OCI-M1 (cell line): ENCODE data around the gene NHEJ1.
A peak's percentile ranks its signal among the peaks of the same experiment; 100 is the strongest.

Experiments used
- DNase-seq: peaks from one replicate; lab custom pipeline; 2025; lab: John Stamatoyannopoulos, UW

NHEJ1 gene

DNA sequence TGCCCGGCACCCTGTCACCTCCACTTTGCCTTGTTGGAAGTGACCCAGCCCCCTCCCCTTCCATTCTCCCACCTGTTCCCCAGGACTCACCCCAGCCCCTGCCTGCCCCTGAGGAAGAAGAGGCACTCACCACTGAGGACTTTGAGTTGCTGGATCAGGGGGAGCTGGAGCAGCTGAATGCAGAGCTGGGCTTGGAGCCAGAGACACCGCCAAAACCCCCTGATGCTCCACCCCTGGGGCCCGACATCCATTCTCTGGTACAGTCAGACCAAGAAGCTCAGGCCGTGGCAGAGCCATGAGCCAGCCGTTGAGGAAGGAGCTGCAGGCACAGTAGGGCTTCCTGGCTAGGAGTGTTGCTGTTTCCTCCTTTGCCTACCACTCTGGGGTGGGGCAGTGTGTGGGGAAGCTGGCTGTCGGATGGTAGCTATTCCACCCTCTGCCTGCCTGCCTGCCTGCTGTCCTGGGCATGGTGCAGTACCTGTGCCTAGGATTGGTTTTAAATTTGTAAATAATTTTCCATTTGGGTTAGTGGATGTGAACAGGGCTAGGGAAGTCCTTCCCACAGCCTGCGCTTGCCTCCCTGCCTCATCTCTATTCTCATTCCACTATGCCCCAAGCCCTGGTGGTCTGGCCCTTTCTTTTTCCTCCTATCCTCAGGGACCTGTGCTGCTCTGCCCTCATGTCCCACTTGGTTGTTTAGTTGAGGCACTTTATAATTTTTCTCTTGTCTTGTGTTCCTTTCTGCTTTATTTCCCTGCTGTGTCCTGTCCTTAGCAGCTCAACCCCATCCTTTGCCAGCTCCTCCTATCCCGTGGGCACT is 21.9 kb upstream of the NHEJ1 start:
- DNase-seq: no peak

GRCh38 chr2:219181531-219181930 is 20.9 kb upstream of the NHEJ1 start:
- no peak for DNase-seq

DNA sequence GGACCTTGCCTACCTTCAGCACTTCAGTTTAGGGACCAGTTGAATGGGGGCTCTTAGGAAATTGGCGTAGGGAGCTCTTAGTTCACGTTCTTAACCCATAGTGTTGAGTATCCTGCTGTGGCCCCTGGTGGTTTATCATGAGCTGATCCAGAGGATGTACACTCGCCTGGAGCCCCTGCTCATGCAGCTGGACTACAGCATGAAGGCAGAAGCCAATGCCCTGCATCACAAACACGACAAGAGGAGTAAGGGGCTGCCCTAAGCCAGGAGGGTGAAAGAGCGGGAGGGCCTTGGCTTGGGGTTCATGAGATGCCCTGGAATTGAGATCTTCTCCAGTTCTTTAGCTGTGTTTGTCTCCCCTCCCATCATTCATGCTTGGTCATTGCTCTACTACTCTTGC is 20.3 kb upstream of the NHEJ1 start:
- DNase-seq: no peak

- DNase-seq: no peak
These were observed 19.2 kb upstream of the NHEJ1 start for GRCh38 chr2:219179601-219180465.

DNA sequence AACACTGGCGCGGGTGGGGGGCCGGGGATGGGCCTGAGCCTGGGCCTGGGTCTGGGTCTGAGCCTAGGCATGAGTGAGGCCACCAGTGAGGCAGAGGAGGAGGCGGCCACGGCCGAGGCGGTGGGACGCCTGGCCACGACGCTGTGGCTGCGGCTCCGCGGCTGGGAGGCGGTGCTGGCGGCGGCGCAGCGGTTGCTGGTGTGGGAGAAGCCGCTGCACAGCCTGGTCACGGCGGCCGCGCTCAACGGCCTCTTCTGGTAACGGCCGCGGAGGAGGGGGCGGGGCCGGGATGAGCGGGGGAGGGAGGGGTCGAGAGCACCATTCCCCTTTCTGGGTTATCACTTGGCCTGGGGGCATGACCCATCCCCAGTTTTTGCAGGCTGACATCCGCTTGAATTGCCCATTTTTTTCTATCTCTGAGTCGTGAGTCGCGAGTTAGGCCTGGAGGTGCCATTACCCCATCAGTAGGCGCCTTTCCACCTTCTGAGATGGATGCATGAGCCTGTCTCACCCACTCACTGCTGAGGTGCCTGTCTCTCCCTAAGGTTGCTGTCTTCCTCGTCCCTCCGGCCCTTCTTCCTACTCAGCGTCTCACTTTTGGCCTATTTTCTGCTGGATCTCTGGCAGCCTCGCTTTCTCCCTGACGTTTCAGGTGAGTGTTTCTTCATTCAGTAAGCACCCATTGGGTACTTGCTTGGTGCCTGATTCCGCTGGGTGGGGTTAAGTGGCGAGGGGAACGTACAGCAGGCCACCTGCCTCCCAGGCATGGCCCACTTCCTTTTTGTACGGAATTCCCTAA is 18.0 kb upstream of the NHEJ1 start:
- DNase-seq: peak; percentile 72

- DNase-seq: peak; percentile 94
These were observed 17.1 kb upstream of the NHEJ1 start, which contains the start of gene RETREG2 for GRCh38 chr2:219177552-219178376. Gene RETREG2 (plus strand): TSS chr2:219178275. CDS start chr2:219178353, 78 bp downstream.

DNA sequence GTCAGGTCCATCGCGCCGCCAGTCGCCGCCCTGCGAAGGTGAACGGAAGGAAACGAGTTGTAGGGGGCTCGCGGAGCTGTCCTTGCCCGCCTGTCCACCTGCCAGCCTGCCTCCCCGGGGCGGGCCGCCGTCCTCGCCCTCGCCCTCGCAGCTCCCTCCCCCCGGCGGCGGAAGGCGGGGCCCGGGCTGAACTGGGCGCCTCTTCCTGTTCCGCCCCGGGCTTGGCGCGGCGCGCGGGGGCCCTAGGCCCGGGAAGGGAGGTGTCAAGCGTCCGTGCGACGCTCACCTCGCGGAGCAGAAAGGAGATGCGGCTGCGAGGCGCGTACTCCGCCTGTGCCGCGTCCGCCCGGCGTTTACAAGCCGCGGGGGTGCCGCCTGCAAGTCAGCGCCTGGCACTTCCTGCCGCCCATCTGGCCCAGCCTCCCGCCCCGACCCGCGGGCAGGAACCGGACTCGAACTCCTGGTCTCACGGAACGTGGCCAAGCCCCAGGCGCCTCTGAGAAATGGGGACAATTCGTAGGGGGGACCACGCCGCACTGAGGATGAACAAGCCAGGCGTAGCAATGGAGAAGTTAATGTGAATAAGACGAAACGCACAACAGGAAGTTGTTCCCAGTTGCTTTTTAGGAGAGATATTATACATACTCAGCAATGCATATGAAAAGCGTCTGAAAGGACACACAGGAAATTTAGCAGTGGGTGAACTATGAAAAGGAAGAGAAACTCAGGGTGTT is 16.4 kb upstream of the NHEJ1 start, which contains the start of gene CNPPD1:
TSS of gene CNPPD1 (minus strand) at position 108 of the 734 bp plus-strand sequence. CDS start at position 11, 97 bp downstream.
- peak; percentile 92 for DNase-seq

DNA sequence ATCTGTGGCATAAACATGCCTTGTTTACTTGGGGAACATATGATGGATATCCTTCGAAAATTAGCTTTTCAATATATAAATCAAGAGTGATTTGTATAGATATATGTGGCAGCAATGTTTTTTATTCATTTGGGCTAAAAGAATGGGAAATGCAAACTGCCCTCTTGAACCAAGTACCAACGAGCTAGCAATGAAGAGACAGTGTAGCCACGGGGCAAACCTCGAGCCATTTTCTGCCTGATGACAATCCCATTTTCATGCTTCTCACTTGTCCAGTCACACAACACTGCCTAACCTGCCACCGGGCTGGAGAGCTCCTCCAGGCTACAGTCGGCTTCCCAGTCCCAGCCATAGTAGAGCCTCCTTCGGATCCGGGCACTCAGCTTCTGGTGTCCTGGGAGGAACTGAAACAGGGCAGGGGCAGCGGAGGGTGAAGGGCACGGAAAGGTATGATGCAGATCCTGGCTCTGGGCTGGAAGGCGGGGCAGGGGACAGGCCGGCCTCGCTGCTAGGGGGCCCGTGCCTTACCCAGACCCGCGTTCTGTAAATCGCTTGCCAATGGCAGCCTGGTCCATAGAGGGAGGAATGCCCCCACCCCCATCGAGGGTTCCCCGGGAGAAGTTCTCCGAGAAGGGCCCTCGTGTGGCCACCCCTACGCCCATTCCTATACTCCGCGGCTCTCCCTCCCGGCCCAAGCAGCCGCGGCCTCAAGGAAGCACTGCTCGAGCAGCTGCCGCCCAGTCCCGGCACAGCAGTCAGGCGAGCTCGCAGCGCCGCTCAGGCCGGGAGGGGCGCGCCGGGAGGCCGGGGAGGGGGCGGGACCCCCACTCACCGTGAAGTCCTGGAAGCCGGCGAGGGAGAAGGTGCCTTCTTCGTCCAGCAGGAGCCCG is 15.6 kb upstream of the NHEJ1 start:
- peak; percentile 72 for DNase-seq

DNA sequence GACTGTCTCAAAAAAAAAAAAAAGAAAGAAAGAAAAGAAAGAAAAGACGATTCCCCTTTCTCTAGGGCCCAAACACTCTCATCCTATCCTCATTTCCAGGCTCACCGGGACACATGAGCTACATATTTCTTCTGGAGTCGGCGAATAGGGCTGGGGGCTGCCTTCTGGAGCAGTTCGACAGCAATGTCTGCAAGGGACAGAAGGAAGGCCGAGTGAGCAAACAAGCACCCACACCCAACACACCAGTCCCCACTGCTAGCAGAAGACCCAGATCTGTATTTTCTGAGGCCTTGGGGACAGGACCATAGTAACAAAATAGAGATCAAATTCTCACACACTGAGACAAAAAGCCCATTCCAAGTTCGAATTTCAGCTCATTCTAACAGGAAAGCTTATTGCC is 14.9 kb upstream of the NHEJ1 start:
- DNase-seq: no peak

- no peak for DNase-seq
These were observed 14.2 kb upstream of the NHEJ1 start for GRCh38 chr2:219174801-219175200.

DNA sequence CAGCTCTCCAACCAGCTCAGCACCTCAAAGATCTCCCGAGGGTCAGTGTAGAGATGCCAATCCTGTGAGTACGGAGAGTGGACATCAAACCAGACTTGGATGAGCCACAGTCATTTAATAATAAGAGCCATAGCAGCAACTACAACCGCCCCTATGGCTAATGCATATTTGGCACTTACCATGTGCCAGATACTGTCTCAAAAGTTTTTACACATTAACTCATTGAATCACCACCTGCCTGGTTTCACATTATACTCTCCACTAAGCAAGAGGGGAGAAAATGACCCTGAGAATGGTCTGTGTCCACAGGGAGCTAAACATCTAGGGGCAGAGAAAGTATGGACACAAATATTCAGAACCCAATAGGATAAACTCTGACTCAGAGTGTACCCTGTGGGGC is 13.5 kb upstream of the NHEJ1 start:
- DNase-seq: no peak

DNA sequence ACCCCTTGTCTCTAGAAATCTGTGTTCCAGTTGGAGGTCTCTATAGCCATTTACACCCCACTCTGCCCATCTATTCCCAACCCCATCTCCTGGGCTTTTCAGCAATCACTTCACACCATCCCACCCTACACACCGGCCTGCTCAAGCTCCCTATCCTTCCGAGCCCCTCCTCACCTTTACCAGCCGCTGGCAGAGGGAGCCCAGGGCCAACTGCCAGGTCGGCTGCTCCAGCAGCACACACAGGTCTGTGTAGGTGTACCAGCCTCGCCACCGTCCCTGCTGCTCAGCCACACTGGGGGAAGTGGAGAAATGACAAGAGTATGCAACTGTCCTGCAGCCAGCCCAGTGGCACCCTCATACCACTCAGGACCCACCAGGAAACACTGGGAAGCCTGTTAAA is 12.6 kb upstream of the NHEJ1 start:
- no peak for DNase-seq

- no peak for DNase-seq
These were observed 11.9 kb upstream of the NHEJ1 start for GRCh38 chr2:219172231-219173154.

- DNase-seq: peak; percentile 75
These were observed 10.6 kb upstream of the NHEJ1 start for GRCh38 chr2:219171231-219171651.

DNA sequence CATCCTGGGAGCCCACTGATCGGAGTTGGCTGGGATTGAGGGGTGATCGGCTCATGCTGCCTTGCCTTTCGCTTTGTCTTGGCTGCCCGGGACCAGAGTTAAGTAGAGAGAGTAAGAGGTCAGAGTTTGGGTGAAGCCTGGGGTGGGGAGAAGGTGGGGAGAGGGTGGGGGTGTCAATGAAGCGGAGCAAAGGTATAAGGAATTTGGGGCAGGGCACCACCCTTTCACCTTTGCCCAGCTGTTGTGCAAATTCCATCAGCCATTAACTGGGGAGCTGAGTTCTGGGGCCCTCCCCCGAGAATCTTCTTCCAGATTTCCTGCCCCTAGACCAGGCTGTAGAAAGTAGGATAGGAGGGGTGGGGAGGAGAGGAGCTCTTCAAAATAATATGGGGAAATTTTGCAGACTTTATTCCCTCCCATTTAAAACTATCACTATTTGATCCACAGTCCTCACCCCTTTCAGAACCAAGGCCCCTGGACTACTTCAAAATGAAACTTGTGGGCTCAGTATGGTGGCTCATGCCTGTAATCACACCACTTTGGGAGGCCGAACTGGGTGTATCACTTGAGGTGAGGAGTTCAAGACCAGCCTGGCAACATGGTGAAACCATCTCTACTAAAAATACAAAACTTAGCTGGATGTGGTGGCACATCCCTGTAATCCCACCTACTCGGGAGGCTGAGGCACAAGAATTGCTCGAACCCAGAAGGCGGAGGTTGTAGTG is 9.5 kb upstream of the NHEJ1 start, which contains the start of gene SLC23A3:
TSS of gene SLC23A3 (minus strand) at position 100 of the 725 bp plus-strand sequence. CDS start at position 55, 45 bp downstream.
- DNase-seq: no peak

DNA sequence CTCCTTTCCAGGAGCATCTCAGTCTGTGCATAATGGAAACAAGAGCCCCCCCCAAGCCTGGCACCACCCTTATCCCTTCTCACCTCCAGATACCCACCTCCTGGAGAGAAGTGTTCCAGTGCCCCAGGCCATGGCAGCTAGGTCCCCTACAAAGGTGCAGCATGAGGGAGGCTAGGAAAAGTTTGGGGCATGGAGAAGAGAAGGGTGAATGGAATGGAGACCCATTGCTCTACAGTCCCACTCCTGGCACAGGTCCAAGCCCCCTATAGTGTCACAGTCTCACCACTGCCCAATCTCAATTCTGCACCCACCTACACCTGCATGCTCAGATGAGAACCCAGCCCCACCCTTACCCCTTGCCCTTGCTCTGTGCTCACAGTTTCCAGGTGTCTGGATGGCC is 8.3 kb upstream of the NHEJ1 start:
- no peak for DNase-seq

GRCh38 chr2:219168526-219168925 is 7.9 kb upstream of the NHEJ1 start:
- no peak for DNase-seq
